Measurements from ENCODE around the gene CD96. TPM values are rescaled to one million over a fixed set of nuclear protein-coding genes. Genes with fewer than 3 reads are reported as not detected.

The CD96 gene
- total and polyA plus RNA-seq, 7 donors: under 0.01 to 8.2 (median 1.2) TPM; not detected in 1

DNA sequence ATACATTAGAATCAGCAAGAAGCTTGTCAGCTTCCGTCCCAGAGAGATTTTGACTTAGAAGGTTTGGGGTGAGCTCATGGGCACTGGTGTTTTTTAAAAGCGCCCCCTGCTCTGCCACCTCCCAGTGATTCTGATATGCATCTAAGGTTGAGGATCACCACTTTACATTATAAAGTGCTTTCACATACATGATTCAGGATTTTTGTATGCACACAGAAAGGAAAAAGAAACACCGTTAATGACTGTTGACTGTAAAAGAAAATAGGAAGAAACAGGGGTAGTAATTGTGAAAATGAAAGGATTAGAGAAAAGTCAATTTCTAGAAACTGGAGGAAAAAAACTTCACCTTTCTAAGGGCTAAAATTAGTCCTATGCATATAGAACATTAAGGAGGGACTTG, 158.1 kb downstream of the CD96 start:
- no peaks in the 10 kb centered on the region for H3K4me1 ChIP-seq
- H3K36me3 ChIP-seq: no peaks in the 10 kb centered on the region
- H3K27ac ChIP-seq: no peak overlapping the region
- TF ChIP-seq, protein P1, sequence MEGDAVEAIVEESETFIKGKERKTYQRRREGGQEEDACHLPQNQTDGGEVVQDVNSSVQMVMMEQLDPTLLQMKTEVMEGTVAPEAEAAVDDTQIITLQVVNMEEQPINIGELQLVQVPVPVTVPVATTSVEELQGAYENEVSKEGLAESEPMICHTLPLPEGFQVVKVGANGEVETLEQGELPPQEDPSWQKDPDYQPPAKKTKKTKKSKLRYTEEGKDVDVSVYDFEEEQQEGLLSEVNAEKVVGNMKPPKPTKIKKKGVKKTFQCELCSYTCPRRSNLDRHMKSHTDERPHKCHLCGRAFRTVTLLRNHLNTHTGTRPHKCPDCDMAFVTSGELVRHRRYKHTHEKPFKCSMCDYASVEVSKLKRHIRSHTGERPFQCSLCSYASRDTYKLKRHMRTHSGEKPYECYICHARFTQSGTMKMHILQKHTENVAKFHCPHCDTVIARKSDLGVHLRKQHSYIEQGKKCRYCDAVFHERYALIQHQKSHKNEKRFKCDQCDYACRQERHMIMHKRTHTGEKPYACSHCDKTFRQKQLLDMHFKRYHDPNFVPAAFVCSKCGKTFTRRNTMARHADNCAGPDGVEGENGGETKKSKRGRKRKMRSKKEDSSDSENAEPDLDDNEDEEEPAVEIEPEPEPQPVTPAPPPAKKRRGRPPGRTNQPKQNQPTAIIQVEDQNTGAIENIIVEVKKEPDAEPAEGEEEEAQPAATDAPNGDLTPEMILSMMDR (IDR thresholded peaks at IDR 0.05): no peak
- no peak for TF ChIP-seq POLR2AphosphoS5 (IDR thresholded peaks at IDR 0.05)
- TF ChIP-seq EP300 (IDR thresholded peaks at IDR 0.05): no peak
- no peak for TF ChIP-seq POLR2A (IDR thresholded peaks at IDR 0.05)
- no peak for DNase-seq
- H3K27me3 ChIP-seq: no peaks in the 10 kb centered on the region
- intact Hi-C loops (cut with DNase I): no loop called here
- 60 to 66% methylated on average over 3 of the region's 3 CpGs for WGBS, 2 donors
- no peaks in the 10 kb centered on the region for H3K9me3 ChIP-seq
- no peak overlapping the region for H3K4me3 ChIP-seq

DNA sequence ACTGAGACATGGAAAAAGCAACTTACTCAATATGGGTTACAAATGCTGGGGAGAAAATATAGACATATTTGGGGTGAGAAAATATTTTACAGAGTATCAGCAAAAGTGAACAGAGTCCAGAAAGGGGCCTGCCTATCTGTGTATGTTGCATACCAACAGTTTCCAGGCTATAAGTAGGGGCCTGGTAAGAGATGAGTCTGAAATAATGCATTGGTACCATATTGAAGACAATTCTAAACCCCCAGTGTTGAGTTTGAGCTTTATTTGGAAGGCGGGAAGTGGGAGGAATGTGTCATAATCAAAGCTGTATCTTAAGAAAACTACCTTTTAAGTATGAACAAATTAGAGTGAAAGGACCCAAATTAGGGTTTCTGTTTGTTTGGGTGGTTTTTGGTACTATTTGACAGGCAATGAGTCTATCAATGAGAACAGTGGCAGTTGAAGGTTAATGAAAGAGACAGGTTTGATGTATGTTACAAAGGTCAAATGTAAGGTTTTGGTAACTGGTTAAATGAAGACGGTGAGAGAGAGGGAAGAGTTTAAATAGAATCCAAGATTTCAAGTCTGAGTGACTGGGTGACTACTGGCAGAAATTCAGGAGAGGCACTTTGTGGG, 159.4 kb downstream of the CD96 start:
- no peaks in the 10 kb centered on the region for H3K27me3 ChIP-seq
- H3K27ac ChIP-seq: no peak overlapping the region
- no peaks in the 10 kb centered on the region for H3K36me3 ChIP-seq
- DNase-seq: no peak
- H3K4me1 ChIP-seq: no peaks in the 10 kb centered on the region
- no peak for TF ChIP-seq POLR2A (IDR thresholded peaks at IDR 0.05)
- no peak for TF ChIP-seq POLR2AphosphoS5 (IDR thresholded peaks at IDR 0.05)
- TF ChIP-seq, protein P1 (IDR thresholded peaks at IDR 0.05): no peak
- 83 to 89% methylated on average over 2 of the region's 2 CpGs for WGBS, 2 donors
- H3K9me3 ChIP-seq: no peaks in the 10 kb centered on the region
- intact Hi-C loops (cut with DNase I): no loop called here
- H3K4me3 ChIP-seq: no peak overlapping the region

Other genes with a start within 250 kb of the CD96 start
- gene ZBED2, start 53.1 kb downstream of the CD96 start, total RNA-seq: not detected
- under 1 TPM in 1 of 3 donors, not detected in 2; 0.92 TPM for gene ZBED2, start 53.1 kb downstream of the CD96 start, polyA plus RNA-seq
- under 1 TPM; 0.28 to 0.81 (median 0.51) TPM for gene PLCXD2, start 132.5 kb downstream of the CD96 start, total RNA-seq
- gene PLCXD2, start 132.5 kb downstream of the CD96 start, polyA plus RNA-seq: 1 to 10 TPM; 1.8 to 4.8 (median 4.4) TPM